OCI-LY1 (cell line): ENCODE results near the gene GOLGA6L7.
A peak's percentile ranks its signal among the peaks of the same experiment; 100 is the strongest.
"Not testable (repeated sequence)": the region's sequence is repeated elsewhere in the genome, so short reads cannot be mapped to it uniquely, and the experiment has no call there.

Experiments used
- H2AFZ ChIP-seq: fragments of 200-600 bp; sonication (generic), shearing (Covaris generic); 2 replicates; pipeline ENCODE4 v1.6.0; 2014; ENCODE audit warnings: antibody characterized with exemption, mild to moderate bottlenecking, low read length
- H3F3A ChIP-seq: fragments of 200-600 bp; sonication (generic), shearing (Covaris generic); 2 replicates; pipeline ENCODE4 v1.6.0; 2014; ENCODE audit warnings: mild to moderate bottlenecking, antibody characterized with exemption, low read length, moderate library complexity; ENCODE audit not compliant: insufficient read depth
- H3K27ac ChIP-seq: fragments of 200-600 bp; sonication (generic); 2 replicates; pipeline ENCODE4 v1.5.1; 2014; ENCODE audit warnings: low read length, mixed run types, mild to moderate bottlenecking, low read depth; ENCODE audit not compliant: poor library complexity, severe bottlenecking
- H3K27me3 ChIP-seq: fragments of 200-600 bp; sonication (generic); 2 replicates; pipeline ENCODE4 v1.6.0; 2014; ENCODE audit warnings: antibody characterized with exemption, mild to moderate bottlenecking, low read length, moderate library complexity; ENCODE audit not compliant: insufficient read depth
- H3K36me3 ChIP-seq: fragments of 200-600 bp; sonication (generic); 2 replicates; pipeline ENCODE4 v1.6.1; 2014; ENCODE audit warnings: mild to moderate bottlenecking, antibody characterized with exemption, low read length, moderate library complexity, mixed read lengths; ENCODE audit not compliant: insufficient read depth
- H3K4me1 ChIP-seq: fragments of 200-600 bp; sonication (generic); 2 replicates; pipeline ENCODE4 v1.5.1; 2014; ENCODE audit warnings: mild to moderate bottlenecking, low read length, moderate library complexity; ENCODE audit not compliant: insufficient read depth, severe bottlenecking
- H3K4me2 ChIP-seq: fragments of 200-600 bp; sonication (generic), shearing (Covaris generic); 2 replicates; pipeline ENCODE4 v1.6.1; 2014; ENCODE audit warnings: low read length
- H3K4me3 ChIP-seq: fragments of 200-600 bp; sonication (generic); 2 replicates; pipeline ENCODE4 v1.5.1; 2014; ENCODE audit warnings: low read length, low read depth, mild to moderate bottlenecking, mixed read lengths; ENCODE audit not compliant: poor library complexity, severe bottlenecking
- H3K79me2 ChIP-seq: fragments of 200-600 bp; shearing (Covaris generic); 2 replicates; pipeline ENCODE4 v1.6.1; 2016; ENCODE audit warnings: mixed run types, low read length, mixed read lengths; ENCODE audit not compliant: insufficient read depth
- H3K9ac ChIP-seq: fragments of 200-600 bp; sonication (generic), shearing (Covaris generic); 2 replicates; pipeline ENCODE4 v1.6.1; 2014; ENCODE audit warnings: mild to moderate bottlenecking, low read length, mixed read lengths
- H3K9me2 ChIP-seq: fragments of 200-600 bp; sonication (generic), shearing (Covaris generic); 2 replicates; pipeline ENCODE4 v1.6.1; 2014; ENCODE audit warnings: low read depth, mild to moderate bottlenecking, low read length, mixed read lengths
- H3K9me3 ChIP-seq: fragments of 200-600 bp; shearing (Covaris generic); 2 replicates; pipeline ENCODE4 v1.6.1; 2014; ENCODE audit warnings: low read length, mixed read lengths
- H4K20me1 ChIP-seq: fragments of 200-600 bp; sonication (generic), shearing (Covaris generic); 2 replicates; pipeline ENCODE4 v1.6.0; 2016; ENCODE audit warnings: mild to moderate bottlenecking, low read length; ENCODE audit not compliant: insufficient read depth

The GOLGA6L7 gene

DNA sequence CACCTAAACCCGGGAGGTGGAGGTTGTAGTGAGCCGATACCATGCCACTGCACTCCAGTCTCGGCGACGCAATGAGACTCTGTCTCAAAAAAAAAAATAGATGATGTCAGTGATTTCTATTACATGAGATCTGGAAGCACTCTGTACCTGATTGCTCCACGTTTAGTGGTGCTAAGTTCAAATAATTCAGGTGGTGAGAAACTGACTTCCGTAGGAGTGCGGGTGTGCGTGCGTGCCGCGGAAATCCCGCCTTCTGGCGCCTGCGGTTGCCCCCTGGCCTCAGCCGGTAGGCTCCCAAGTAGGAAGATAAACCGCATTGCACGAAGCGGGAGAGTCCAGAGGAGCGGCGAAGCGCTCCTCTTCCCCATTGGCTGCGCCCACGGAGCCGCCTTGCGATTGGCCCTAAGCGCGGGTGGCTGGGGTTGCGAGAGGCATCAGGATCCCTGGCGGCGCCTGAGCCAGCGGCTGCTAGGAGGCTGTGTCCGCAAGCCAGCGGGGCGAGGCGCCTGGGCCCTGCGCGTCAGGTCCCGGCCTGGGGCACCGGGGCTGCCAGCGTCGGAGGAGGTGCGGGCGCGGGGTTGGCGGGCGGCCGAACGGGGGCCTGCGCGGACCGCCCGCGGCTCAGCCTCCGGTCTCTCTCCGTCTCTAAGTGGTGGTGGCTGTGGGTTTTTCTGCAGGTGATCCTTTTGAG, 16.4 kb downstream of the GOLGA6L7 start:
- not testable (repeated sequence) for H3K9ac ChIP-seq, H3K27ac ChIP-seq, H3K9me3 ChIP-seq, H3K27me3 ChIP-seq, H4K20me1 ChIP-seq, H3K4me1 ChIP-seq, H3F3A ChIP-seq, H3K4me2 ChIP-seq, H3K79me2 ChIP-seq, H3K9me2 ChIP-seq, H3K36me3 ChIP-seq, H2AFZ ChIP-seq
- peak overlapping the region; percentile 25 for H3K4me3 ChIP-seq

DNA sequence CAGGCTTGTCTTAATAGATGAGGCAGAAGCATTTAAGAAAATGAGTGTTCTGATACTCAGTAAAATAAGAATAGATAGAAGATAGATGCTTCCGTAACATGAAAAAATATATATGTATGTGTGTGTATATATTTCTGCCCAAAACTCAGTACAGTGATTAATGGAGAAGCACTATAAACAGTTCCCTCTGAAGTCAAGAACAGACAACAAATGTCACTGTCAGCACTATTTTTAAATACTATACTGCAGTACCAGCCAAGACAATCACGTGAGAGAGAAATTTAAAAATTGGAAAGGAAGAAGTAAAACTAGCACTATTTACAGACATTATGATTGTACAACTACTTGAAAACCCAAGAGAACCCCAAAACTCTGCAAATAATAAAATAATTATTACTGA, 27.0 kb downstream of the GOLGA6L7 start:
- H3K27me3 ChIP-seq, H3K9me3 ChIP-seq, H3K4me1 ChIP-seq, H3K9me2 ChIP-seq, H3K9ac ChIP-seq, H3K36me3 ChIP-seq, H3F3A ChIP-seq, H3K79me2 ChIP-seq, H3K4me3 ChIP-seq, H3K27ac ChIP-seq, H2AFZ ChIP-seq, H4K20me1 ChIP-seq, H3K4me2 ChIP-seq: not testable (repeated sequence)

DNA sequence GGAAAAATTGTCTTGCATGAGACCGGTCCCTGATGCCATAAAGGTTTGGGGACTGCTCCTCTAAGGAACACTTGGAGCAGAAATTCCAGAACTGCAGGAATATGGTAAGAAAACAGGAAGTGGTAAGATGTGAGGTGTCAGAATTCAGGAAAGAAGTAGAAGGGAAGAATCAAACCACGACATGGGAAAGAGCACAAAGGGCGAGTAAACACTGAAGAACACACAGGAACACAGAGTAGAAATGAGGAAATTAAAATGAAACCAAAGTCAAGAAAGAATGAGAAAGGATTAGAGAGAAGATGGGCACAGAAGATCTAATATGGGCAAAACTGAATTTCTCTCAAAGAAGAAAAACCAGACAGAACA, 28.5 kb downstream of the GOLGA6L7 start:
- H3K4me1 ChIP-seq, H3K9me2 ChIP-seq, H2AFZ ChIP-seq, H4K20me1 ChIP-seq, H3K4me3 ChIP-seq, H3K9ac ChIP-seq, H3K27me3 ChIP-seq, H3K4me2 ChIP-seq, H3K27ac ChIP-seq, H3K9me3 ChIP-seq, H3F3A ChIP-seq, H3K36me3 ChIP-seq, H3K79me2 ChIP-seq: not testable (repeated sequence)

DNA sequence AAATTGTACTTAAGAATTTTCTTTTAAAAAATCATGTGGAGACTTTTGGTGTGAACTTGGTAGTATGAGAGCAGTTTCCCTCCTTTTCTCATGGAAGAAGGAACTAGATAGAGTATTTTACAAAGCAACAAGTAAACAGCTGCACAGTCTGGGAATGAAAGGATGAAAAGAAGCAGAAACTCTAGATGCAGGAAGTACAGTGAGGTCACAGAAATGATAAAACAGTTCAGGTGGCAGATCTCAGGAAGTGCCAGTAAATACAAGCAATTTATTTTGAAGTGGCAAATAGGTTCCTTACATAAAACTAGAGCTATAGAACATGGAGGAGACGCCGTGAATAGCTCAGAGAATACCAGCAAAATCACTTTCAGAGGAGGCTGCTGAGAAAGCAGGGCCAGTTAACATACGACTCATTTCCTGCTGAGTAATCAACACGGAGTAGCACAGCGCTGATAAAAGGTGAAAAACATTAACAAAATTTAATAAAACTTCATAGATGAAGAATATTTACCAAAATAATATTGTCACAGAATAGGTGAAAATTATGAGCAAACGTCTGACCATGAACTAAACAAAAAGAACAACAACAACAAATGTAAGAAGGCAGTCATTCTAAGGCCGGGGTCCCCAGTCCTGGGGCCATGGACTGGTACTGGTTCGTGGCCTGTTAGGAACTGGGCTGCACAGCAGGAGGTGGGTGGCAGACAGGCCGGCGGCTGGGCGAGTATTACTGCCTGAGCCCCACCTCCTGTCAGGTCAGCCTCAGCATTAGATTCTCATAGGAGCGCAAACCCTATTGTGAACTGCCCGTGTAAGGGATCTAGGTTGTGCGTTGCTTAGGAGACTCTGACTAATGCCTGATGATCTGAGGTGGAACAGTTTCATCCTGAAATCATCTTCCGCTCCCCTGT, 29.2 kb downstream of the GOLGA6L7 start:
- H3K4me1 ChIP-seq, H3F3A ChIP-seq, H3K9me2 ChIP-seq, H3K4me2 ChIP-seq, H3K9ac ChIP-seq, H3K27me3 ChIP-seq, H3K79me2 ChIP-seq, H2AFZ ChIP-seq, H3K9me3 ChIP-seq, H3K4me3 ChIP-seq, H3K27ac ChIP-seq, H4K20me1 ChIP-seq, H3K36me3 ChIP-seq: not testable (repeated sequence)

DNA sequence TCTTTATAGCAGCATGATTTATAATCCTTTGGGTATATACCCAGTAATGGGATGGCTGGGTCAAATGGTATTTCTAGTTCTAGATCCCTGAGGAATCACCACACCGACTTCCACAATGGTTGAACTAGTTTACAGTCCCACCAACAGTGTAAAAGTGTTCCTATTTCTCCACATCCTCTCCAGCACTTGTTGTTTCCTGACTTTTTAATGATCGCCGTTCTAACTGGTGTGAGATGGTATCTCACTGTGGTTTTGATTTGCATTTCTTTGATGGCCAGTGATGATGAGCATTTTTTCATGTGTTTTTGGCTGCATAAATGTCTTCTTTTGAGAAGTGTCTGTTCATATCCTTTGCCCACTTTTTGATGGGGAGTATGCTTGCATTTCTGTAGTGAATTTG, 30.3 kb downstream of the GOLGA6L7 start:
- H3K9ac ChIP-seq, H3F3A ChIP-seq, H3K9me3 ChIP-seq: not testable (repeated sequence)

DNA sequence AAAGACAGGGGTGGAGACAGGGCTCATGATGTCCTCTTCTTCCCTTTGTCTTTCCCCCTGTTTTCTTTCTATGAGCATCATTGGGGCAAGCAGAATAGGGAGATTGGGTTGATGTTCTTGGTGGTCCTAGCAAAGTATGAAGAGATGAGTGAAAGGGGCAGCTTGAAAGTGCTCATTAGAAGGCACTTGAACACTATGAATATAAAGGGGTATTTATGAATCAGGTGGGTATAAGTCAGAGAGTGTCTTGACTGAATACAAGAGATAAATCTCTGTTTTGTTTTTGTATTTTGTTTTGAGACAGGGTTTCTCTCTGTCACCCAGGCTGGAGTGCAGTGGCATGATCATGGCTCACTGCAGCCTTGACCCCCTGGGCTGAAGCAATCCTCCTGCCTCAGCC, 34.4 kb downstream of the GOLGA6L7 start:
- H3K9ac ChIP-seq, H3K27ac ChIP-seq, H3K9me2 ChIP-seq, H2AFZ ChIP-seq, H3F3A ChIP-seq, H3K36me3 ChIP-seq, H3K9me3 ChIP-seq, H3K4me3 ChIP-seq, H3K4me2 ChIP-seq, H3K27me3 ChIP-seq, H3K4me1 ChIP-seq, H4K20me1 ChIP-seq, H3K79me2 ChIP-seq: not testable (repeated sequence)

More for the DNA sequence above, 30.3 kb downstream of the GOLGA6L7 start:
- not testable (repeated sequence) for H2AFZ ChIP-seq, H3K27ac ChIP-seq, H3K79me2 ChIP-seq, H3K9me2 ChIP-seq, H3K4me3 ChIP-seq, H3K4me1 ChIP-seq, H4K20me1 ChIP-seq, H3K4me2 ChIP-seq, H3K27me3 ChIP-seq, H3K36me3 ChIP-seq

DNA sequence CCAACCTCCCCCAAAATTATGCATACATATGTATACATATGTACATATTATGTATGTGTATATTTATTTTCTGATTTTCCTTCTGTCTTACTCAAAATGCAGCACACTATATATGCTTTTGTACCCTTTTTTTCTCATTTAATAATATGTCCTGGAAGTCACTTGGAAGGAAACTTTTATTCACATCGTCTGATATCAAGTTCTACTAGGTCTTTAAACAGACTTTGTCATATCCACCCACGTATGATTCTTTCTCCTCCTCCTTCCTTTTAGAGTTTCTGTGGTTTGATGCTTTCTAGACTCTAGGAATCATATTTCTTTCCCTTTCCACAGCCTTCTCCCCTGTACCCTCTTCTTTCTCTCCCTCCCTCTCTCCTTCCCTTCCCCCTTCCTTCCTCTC, 35.1 kb downstream of the GOLGA6L7 start:
- H3K4me3 ChIP-seq, H3K9me3 ChIP-seq, H3K9ac ChIP-seq, H4K20me1 ChIP-seq, H3K36me3 ChIP-seq, H2AFZ ChIP-seq, H3K4me2 ChIP-seq, H3K9me2 ChIP-seq, H3K27ac ChIP-seq, H3K27me3 ChIP-seq, H3F3A ChIP-seq, H3K79me2 ChIP-seq, H3K4me1 ChIP-seq: not testable (repeated sequence)
